SK-N-MC (cell line): ENCODE measurements around the gene PTPRB.

Experiments used
- DNase-seq: peaks from one replicate; pipeline ENCODE4 v3.0.0-alpha.2; 2011; ENCODE audit warnings: low read depth, low spot score
- H3K27ac ChIP-seq: fragments of 200-600 bp; sonication (generic); 2 replicates; pipeline ENCODE4 v1.5.1; 2016; ENCODE audit warnings: mixed run types
- H3K36me3 ChIP-seq: fragments of 200-600 bp; sonication (generic); 2 replicates; pipeline ENCODE4 v1.6.1; 2017; ENCODE audit warnings: antibody characterized with exemption, low read length, mixed read lengths; ENCODE audit not compliant: insufficient read depth
- H3K4me3 ChIP-seq: fragments of 200-600 bp; sonication (generic); 2 replicates; pipeline ENCODE4 v1.5.1; 2016
- H3K9ac ChIP-seq: fragments of 200-600 bp; sonication (generic); 2 replicates; pipeline ENCODE4 v1.8.0; 2017; ENCODE audit warnings: mixed run types, mixed read lengths; ENCODE audit not compliant: insufficient read length
- H3K9me3 ChIP-seq: fragments of 200-600 bp; sonication (generic); 2 replicates; pipeline ENCODE4 v1.6.1; 2017; ENCODE audit warnings: low read depth, mild to moderate bottlenecking, antibody characterized with exemption, low read length, moderate library complexity, mixed read lengths
- EZH2 ChIP-seq: fragments of 200-600 bp; sonication (generic); IDR thresholded peaks from one replicate; pipeline ENCODE4 v1.6.1; 2017; ENCODE audit warnings: antibody characterized with exemption
- FOXP2 ChIP-seq: optimal IDR thresholded peaks from 2 replicates; pipeline ENCODE3; 2011; ENCODE audit warnings: mild to moderate bottlenecking, moderate library complexity; ENCODE audit not compliant: insufficient read depth; ENCODE audit errors: extremely low read length, control extremely low read depth
- POLR2AphosphoS5 ChIP-seq: IDR thresholded peaks from 2 replicates; pipeline ENCODE4 v1.6.1; 2012; ENCODE audit warnings: mild to moderate bottlenecking, low read depth, low read length, borderline replicate concordance

PTPRB gene

DNA sequence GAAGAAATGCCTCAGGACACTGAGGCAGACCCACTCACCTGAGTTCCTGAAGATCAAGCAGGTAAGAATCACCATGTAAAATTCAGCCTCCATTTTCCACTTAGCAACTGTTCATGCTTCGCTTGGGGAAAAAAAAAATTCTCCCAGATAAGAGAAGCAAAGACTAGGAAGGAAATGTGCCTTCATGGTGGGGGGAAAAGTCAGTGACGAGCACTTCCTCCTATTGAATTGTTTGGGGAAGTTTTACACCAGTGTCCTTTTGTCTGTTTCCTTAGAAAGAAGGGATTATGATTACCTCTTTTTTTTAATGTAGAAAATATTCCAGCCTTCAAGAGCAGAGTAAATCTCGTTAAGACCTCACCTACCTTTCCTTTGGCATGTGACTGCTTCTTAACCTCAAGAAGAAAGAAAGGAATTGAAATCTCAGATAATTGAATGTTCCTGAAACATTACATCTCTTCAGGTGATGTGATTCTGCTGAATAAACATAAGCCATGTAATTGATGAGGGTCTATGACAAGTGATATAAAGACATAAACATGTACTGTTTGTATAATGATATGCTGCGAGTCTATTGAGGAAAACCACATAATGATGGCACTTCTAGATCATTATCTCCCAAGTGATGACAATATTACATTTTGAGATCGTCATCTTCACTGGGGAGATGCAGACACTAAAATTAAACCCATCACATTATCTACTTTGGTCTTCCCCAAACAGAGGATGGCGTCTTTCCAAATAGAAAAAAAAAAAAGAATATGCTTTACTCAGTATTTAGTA lies at the start of gene PTPRB:
Gene PTPRB, minus strand, starts transcription at position 127 of the 783 bp plus-strand sequence. Its CDS starts 34 bp downstream, at position 93.
- Histone ChIP-seq H3K36me3 (no peaks in the 10 kb centered on the region), H3K27ac (no peak within 1 kb of the TSS), H3K4me3 (no peak within 1 kb of the TSS), H3K9me3 (no peaks in the 10 kb centered on the region), H3K9ac (no peak within 1 kb of the TSS)
- no peak for TF ChIP-seq FOXP2
- no peak for TF ChIP-seq POLR2AphosphoS5
- TF ChIP-seq EZH2 = no peak
- DNase-seq = no peak

DNA sequence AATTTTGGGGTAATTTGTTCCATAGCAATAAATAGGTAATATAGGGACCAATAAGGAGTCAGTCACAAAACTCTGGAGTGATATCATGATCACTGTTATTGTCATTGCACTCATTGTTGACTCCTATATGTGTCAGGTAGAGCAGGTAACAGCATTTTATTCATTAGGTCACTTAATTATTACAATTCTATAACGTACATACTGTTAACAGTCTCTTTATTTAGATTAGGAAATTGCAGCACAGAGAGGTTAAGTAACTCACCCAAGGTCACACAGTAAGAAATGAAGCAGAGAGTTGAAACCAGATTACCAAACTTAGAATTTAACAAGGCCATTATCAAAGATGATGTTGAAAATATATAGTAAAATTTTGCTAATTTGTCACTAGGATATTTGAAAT lies 49.7 kb upstream of the PTPRB start:
- no peaks in the 10 kb centered on the region for H3K36me3 ChIP-seq

DNA sequence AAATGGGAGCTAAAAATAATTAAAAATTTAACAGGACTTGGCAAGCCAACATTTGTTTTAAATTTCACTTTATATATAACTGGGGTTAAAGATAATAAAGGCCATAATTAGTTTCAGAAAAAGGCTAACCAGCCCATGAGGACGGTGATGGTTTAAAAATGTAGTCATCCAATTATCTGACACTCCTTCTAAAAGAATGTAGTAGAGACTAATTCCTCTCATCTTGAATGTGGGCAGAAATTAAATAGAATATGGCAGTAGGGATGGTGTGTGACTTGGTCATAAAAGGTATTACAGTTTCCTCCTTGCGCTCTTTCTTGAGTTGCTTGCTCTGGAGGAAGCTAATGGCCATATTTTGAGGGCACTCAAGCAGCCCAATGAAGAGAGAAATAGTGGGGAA lies 49.1 kb upstream of the PTPRB start:
- no peak overlapping the region for H3K27ac ChIP-seq
- no peak overlapping the region for H3K9ac ChIP-seq
- DNase-seq = no peak
- no peak overlapping the region for H3K4me3 ChIP-seq
- TF ChIP-seq EZH2 (no peak), POLR2AphosphoS5 (no peak), FOXP2 (no peak)
- no peaks in the 10 kb centered on the region for H3K9me3 ChIP-seq
- no peaks in the 10 kb centered on the region for H3K36me3 ChIP-seq

More for the DNA sequence above, 49.7 kb upstream of the PTPRB start:
- Histone ChIP-seq H3K4me3 (no peak overlapping the region), H3K9ac (no peak overlapping the region), H3K27ac (no peak overlapping the region), H3K9me3 (no peaks in the 10 kb centered on the region)
- DNase-seq = no peak
- no peak for TF ChIP-seq FOXP2
- TF ChIP-seq EZH2 = no peak
- TF ChIP-seq POLR2AphosphoS5 = no peak

DNA sequence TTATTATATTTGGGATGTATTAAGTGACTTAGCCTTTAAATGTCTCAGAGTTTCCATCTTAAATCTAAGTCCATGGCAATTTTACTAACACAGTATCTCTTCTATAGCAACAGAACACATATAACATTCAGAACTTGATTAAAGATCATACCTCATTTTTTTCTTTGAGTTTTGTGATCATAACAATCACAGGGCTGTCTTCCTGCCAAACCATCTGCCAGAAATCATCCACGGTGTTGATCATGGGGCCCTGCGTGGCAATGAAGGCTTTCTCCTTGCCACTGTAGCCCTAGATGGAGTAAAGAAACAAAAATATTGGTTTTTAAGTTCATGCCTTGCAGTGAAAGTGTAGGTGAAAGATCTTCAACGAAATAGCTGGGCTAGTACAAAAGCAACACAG lies 46.7 kb upstream of the PTPRB start:
- no peaks in the 10 kb centered on the region for H3K36me3 ChIP-seq
- DNase-seq = no peak
- TF ChIP-seq POLR2AphosphoS5 (no peak), FOXP2 (no peak), EZH2 (no peak)
- no peak overlapping the region for H3K27ac ChIP-seq
- no peaks in the 10 kb centered on the region for H3K9me3 ChIP-seq
- no peak overlapping the region for H3K9ac ChIP-seq
- H3K4me3 ChIP-seq = no peak overlapping the region

DNA sequence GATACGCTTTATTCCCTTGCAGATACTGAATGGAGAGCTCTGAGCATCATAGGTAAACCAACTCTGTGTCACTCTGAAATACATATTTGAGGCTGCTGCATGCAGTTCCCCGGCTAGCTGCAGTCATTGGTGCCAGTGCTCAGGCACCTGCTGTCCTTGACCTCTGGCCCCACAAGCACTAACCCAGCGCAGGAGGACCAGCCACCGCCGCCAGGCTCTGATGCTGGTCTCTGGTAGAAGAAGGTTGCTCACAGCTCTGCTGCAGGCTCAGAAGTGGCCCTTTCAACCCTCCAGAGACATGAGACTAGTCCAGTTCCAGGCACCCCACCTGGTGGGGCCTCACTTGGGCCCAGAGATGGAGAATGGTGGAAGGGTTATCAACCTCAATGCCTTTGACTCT lies 34.5 kb upstream of the PTPRB start:
- Histone ChIP-seq H3K36me3 (no peaks in the 10 kb centered on the region), H3K9ac (no peak overlapping the region), H3K4me3 (no peak overlapping the region), H3K9me3 (no peaks in the 10 kb centered on the region), H3K27ac (no peak overlapping the region)
- TF ChIP-seq FOXP2 (no peak), POLR2AphosphoS5 (no peak), EZH2 (no peak)
- no peak for DNase-seq

DNA sequence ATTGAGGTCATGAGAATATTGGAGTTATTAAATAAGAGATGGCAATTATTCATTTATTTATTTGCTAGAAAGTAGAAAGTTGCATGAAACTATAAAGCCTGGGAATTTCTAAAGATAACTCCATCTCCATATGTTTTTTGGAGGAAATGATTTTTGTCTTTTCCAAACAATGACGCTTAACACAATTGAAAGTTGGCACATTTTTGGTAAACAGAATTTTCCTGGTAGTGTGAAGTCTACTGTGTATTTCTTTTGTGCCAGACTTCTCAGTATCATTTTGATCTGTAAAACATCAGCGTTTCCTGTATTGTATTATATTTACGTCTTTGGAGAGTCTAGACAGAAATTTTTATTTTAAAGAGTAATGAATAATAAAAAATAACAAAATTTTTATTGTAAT lies 33.7 kb upstream of the PTPRB start:
- Histone ChIP-seq H3K27ac (no peak overlapping the region), H3K9me3 (no peaks in the 10 kb centered on the region), H3K36me3 (no peaks in the 10 kb centered on the region), H3K4me3 (no peak overlapping the region), H3K9ac (no peak overlapping the region)
- no peak for TF ChIP-seq POLR2AphosphoS5
- TF ChIP-seq FOXP2 = no peak
- no peak for TF ChIP-seq EZH2
- no peak for DNase-seq

GRCh38 chr12:70667253-70667652 lies 30.0 kb upstream of the PTPRB start:
- H3K36me3 ChIP-seq = no peaks in the 10 kb centered on the region
- DNase-seq = no peak
- TF ChIP-seq EZH2 (no peak), FOXP2 (no peak), POLR2AphosphoS5 (no peak)
- H3K9me3 ChIP-seq = no peaks in the 10 kb centered on the region
- H3K4me3 ChIP-seq = no peak overlapping the region
- no peak overlapping the region for H3K9ac ChIP-seq
- no peak overlapping the region for H3K27ac ChIP-seq

DNA sequence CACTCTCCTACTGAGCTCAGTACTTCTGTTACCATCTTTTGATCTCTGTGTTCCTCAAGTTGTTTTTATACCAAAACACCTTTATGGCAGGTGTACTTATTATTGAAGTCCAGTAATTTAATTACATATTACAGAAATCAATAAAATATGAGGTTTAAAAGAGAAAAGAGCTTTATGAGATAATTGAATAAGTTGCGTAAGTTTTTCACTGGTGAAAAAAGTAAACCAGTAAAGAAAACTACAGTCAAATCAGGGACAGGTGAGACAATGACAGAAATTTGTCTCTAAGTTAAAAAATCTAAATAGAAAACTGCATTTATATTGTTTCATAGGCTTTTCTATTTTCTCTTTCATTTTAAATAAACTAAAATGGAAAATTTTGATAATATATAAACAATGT lies 29.1 kb upstream of the PTPRB start:
- Histone ChIP-seq H3K9ac (no peak overlapping the region), H3K36me3 (no peaks in the 10 kb centered on the region), H3K27ac (no peak overlapping the region), H3K4me3 (no peak overlapping the region), H3K9me3 (no peaks in the 10 kb centered on the region)
- DNase-seq = no peak
- TF ChIP-seq FOXP2 (no peak), EZH2 (no peak), POLR2AphosphoS5 (no peak)

- TF ChIP-seq FOXP2 (no peak), EZH2 (no peak), POLR2AphosphoS5 (no peak)
- no peak for DNase-seq
- Histone ChIP-seq H3K27ac (no peak overlapping the region), H3K36me3 (no peaks in the 10 kb centered on the region), H3K9ac (no peak overlapping the region), H3K4me3 (no peak overlapping the region), H3K9me3 (no peaks in the 10 kb centered on the region)
These were observed 27.2 kb upstream of the PTPRB start for GRCh38 chr12:70664465-70664881.
